IPS-NIHi7 (cell line): ENCODE results near the gene ADCK2.
"Not testable (repeated sequence)": the region's sequence is repeated elsewhere in the genome, so short reads cannot be mapped to it uniquely, and the experiment has no call there.

Experiments used
- DNase-seq: peaks from one replicate; pipeline ENCODE4 v3.0.0; 2012; ENCODE audit warnings: mixed read lengths; ENCODE audit errors: extremely low spot score

ADCK2 gene

GRCh38 chr7:140734096-140734495, 61.4 kb downstream of the ADCK2 start:
- DNase-seq, result no peak

- DNase-seq, result no peak
Measured at GRCh38 chr7:140734729-140735128, 62.0 kb downstream of the ADCK2 start.

- DNase-seq, result no peak
Measured at GRCh38 chr7:140738280-140738679, 65.5 kb downstream of the ADCK2 start.

- DNase-seq, result not testable (repeated sequence)
Measured at GRCh38 chr7:140743255-140743654, 70.5 kb downstream of the ADCK2 start.

GRCh38 chr7:140744005-140744404, 71.3 kb downstream of the ADCK2 start:
- no peak for DNase-seq
